Lung (tissue), 12 donors: ENCODE data around the gene TMEM192. TPM values are rescaled to one million over a fixed set of nuclear protein-coding genes. Genes with fewer than 3 reads are reported as not detected.

Source experiments
- ATAC-seq: fragments of 200-7000 bp; cut with Tn5 transposase; one replicate; pipeline ENCODE4 v1.9.1; 2020; ENCODE audit warnings: moderate number of reproducible peaks; ENCODE audit not compliant: insufficient read depth, low FRiP score
- DNase-seq, 3 donors: peaks; one replicate each; pipeline ENCODE4 v3.0.0-alpha.2; 2013 to 2017
- H3K27ac ChIP-seq, 2 donors: one replicate each; pipeline ENCODE4 v1.5.1; 2013; ENCODE audit warnings: mild to moderate bottlenecking in 2 of 2, moderate library complexity in 2 of 2, control low read depth in 1 of 2, inconsistent platforms in 1 of 2, low read depth in 1 of 2, low read length in 1 of 2
- H3K27me3 ChIP-seq, 3 donors: one replicate each; pipeline ENCODE4 v1.5.1; 2013; ENCODE audit warnings: low read length in 2 of 3; ENCODE audit not compliant: control insufficient read depth in 3 of 3, insufficient read depth in 3 of 3
- H3K36me3 ChIP-seq, 4 donors: one replicate each; pipeline ENCODE4 v1.5.1; 2013; ENCODE audit warnings: low read length in 4 of 4, mild to moderate bottlenecking in 1 of 4, moderate library complexity in 1 of 4; ENCODE audit not compliant: control insufficient read depth in 4 of 4, insufficient read depth in 4 of 4
- H3K4me1 ChIP-seq, 5 donors: one replicate each; pipeline ENCODE4 v1.5.1; 2013; ENCODE audit warnings: low read length in 5 of 5, mild to moderate bottlenecking in 2 of 5, moderate library complexity in 1 of 5; ENCODE audit not compliant: control insufficient read depth in 5 of 5, insufficient read depth in 5 of 5
- H3K4me3 ChIP-seq: one replicate; pipeline ENCODE4 v1.5.1; 2013; ENCODE audit warnings: mild to moderate bottlenecking, control low read depth, moderate library complexity
- H3K9ac ChIP-seq, 2 donors: one replicate each; pipeline ENCODE4 v1.5.1; 2013; ENCODE audit warnings: low read length in 2 of 2, control low read depth in 1 of 2; ENCODE audit not compliant: insufficient read depth in 1 of 2
- H3K9me3 ChIP-seq, 4 donors: one replicate each; pipeline ENCODE4 v1.5.1; 2013; ENCODE audit warnings: low read length in 3 of 4, mild to moderate bottlenecking in 1 of 4, moderate library complexity in 1 of 4; ENCODE audit not compliant: control insufficient read depth in 4 of 4, insufficient read depth in 3 of 4
- WGBS, 2 donors: extraction: QIAGEN DNeasy Blood & Tissue Kit; methylation state at CpG; one replicate each; pipeline ENCODE4 v1.1.7; 2013; 5-methylcytosine and 5-hydroxymethylcytosine counted together
- polyA plus RNA-seq, 2 donors: library from polyadenylated mRNA; stranded (reverse); fragments of 200-250 nt; gene quantifications; one replicate each; pipeline ENCODE4 v1.2.1, GENCODE V29; 2013
- total RNA-seq, 2 donors: library from RNA; depleted of rRNA in 1 of 2; stranded (reverse); fragments of >200 nt in 1 of 2; gene quantifications; one replicate each; pipeline ENCODE4 v1.2.1, GENCODE V29; 2014 to 2021
- TF ChIP-seq, protein P1 (sequence below): IDR thresholded peaks from 2 replicates; pipeline ENCODE4 v1.5.1; 2012; ENCODE audit warnings: mild to moderate bottlenecking; ENCODE audit errors: control extremely low read depth, extremely low read depth
- donor health status: control.
- donor health status: control.
- donor health status: Bipolar disorder and iron deficiency.
- donor health status: healthy.
- donor health status: DM: yes; HTN: yes; CAD: no.

TMEM192 gene
- total and polyA plus RNA-seq, 4 donors = 8.9 to 16.4 (median 15.2) TPM

GRCh38 chr4:165138843-165139242 lies 26.2 kb upstream of the TMEM192 start:
- Histone ChIP-seq H3K27me3 (no peaks in the 10 kb centered on the region), H3K27ac (no peak overlapping the region), H3K9ac (no peak overlapping the region), H3K4me3 (no peak overlapping the region), H3K36me3 (no peaks in the 10 kb centered on the region), H3K4me1 (no peaks in the 10 kb centered on the region), H3K9me3 (peaks cover 0 to 4% (median 1%) of the 10 kb centered on the region in 4 donors)
- DNase-seq = no peak
- TF ChIP-seq, protein P1, sequence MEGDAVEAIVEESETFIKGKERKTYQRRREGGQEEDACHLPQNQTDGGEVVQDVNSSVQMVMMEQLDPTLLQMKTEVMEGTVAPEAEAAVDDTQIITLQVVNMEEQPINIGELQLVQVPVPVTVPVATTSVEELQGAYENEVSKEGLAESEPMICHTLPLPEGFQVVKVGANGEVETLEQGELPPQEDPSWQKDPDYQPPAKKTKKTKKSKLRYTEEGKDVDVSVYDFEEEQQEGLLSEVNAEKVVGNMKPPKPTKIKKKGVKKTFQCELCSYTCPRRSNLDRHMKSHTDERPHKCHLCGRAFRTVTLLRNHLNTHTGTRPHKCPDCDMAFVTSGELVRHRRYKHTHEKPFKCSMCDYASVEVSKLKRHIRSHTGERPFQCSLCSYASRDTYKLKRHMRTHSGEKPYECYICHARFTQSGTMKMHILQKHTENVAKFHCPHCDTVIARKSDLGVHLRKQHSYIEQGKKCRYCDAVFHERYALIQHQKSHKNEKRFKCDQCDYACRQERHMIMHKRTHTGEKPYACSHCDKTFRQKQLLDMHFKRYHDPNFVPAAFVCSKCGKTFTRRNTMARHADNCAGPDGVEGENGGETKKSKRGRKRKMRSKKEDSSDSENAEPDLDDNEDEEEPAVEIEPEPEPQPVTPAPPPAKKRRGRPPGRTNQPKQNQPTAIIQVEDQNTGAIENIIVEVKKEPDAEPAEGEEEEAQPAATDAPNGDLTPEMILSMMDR = no peak
- WGBS, 2 donors = 93 to 95% methylated on average over 3 of the region's 3 CpGs
- no peak for ATAC-seq

DNA sequence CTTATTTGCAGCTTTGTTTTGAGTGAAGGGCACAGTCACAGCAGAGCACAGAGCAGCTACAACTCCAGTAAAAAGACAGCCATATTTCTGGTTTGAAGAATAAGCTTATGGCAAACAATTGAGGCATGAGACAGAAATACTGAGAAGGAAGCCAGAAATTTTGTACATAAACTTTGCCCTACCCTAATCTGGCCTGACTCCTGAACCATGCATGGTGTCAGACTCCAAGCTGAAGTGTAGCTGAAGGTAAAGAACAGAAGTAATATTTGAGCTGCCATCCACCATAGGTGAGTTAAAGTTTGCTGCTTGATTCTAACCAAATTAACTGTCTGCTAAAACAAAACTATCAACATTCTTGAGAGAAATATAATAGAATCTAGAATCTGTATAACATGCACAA lies 24.5 kb upstream of the TMEM192 start:
- TF ChIP-seq, protein P1 = no peak
- no peak overlapping the region for H3K4me3 ChIP-seq
- no peaks in the 10 kb centered on the region for H3K27me3 ChIP-seq
- H3K4me1 ChIP-seq = no peaks in the 10 kb centered on the region
- DNase-seq (no peak), ATAC-seq (no peak)
- H3K27ac ChIP-seq = no peak overlapping the region
- H3K36me3 ChIP-seq = no peaks in the 10 kb centered on the region
- H3K9ac ChIP-seq = no peak overlapping the region
- peaks cover 0 to 4% (median 1%) of the 10 kb centered on the region in 4 donors for H3K9me3 ChIP-seq

- no peaks in the 10 kb centered on the region for H3K4me1 ChIP-seq
- no peak overlapping the region for H3K9ac ChIP-seq
- H3K36me3 ChIP-seq = no peaks in the 10 kb centered on the region
- no peak for DNase-seq
- no peak overlapping the region for H3K4me3 ChIP-seq
- H3K27ac ChIP-seq = no peak overlapping the region
- no peaks in the 10 kb centered on the region for H3K27me3 ChIP-seq
- TF ChIP-seq, protein P1 = no peak
- WGBS, 2 donors = 85 to 91% methylated on average over 4 of the region's 4 CpGs
- ATAC-seq = no peak
- H3K9me3 ChIP-seq = peaks cover 0 to 4% (median 1%) of the 10 kb centered on the region in 4 donors
These were observed 23.9 kb upstream of the TMEM192 start for GRCh38 chr4:165136529-165136928.

- Histone ChIP-seq H3K27me3 (peaks cover 0 to 3% (median 0%) of the 10 kb centered on the region in 3 donors), H3K9me3 (peaks cover 0 to 4% (median 1%) of the 10 kb centered on the region in 4 donors), H3K9ac (no peak overlapping the region), H3K4me3 (no peak overlapping the region), H3K36me3 (no peaks in the 10 kb centered on the region), H3K27ac (no peak overlapping the region), H3K4me1 (no peaks in the 10 kb centered on the region)
- 17 to 40% methylated on average over 2 of the region's 2 CpGs for WGBS, 2 donors
- DNase-seq = no peak
- TF ChIP-seq, protein P1 = no peak
- ATAC-seq = peak; percentile 62
These were observed 20.5 kb upstream of the TMEM192 start for GRCh38 chr4:165133150-165133549.
